ENCODE data around the gene PCYOX1L.

DNA sequence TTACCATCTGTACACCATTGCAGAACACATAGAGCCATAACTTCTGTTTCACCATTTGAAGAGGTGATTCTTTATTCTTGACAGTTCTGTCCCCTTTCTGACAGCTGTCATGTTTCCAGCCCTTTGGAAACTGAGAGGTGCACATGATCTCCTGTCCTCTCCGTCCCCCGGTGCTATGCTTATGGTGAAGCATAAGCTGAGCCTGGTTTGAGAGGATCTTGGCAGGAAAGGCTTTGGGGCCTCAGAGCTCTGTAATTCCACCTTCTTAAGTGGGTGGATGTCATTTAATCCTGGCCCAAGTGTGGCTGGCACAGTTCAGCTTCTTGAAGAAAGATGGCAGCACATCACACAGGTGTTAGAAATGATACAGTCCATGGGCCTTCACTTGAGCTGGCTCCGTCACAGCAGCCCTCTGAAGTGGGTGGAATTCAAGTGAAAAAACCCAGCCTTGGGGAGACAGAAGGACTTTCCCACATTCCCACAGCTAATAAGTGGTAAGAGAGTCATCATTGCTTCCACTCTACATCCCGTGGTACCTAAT, 43.2 kb upstream of the PCYOX1L start:
- TF ChIP-seq, protein P1, sequence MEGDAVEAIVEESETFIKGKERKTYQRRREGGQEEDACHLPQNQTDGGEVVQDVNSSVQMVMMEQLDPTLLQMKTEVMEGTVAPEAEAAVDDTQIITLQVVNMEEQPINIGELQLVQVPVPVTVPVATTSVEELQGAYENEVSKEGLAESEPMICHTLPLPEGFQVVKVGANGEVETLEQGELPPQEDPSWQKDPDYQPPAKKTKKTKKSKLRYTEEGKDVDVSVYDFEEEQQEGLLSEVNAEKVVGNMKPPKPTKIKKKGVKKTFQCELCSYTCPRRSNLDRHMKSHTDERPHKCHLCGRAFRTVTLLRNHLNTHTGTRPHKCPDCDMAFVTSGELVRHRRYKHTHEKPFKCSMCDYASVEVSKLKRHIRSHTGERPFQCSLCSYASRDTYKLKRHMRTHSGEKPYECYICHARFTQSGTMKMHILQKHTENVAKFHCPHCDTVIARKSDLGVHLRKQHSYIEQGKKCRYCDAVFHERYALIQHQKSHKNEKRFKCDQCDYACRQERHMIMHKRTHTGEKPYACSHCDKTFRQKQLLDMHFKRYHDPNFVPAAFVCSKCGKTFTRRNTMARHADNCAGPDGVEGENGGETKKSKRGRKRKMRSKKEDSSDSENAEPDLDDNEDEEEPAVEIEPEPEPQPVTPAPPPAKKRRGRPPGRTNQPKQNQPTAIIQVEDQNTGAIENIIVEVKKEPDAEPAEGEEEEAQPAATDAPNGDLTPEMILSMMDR (conservative IDR thresholded peaks at IDR 0.05 in 1 of 2, IDR thresholded peaks at IDR 0.05 in 1 of 2; ENCODE audit: low read depth in 1 of 2, low read length in 2 of 2): no peak
- no peak for TF ChIP-seq EZH2 (IDR thresholded peaks at IDR 0.05; ENCODE audit: low read length, missing control alignments)

All from fibroblast of lung (primary cell).